Measurements from ENCODE around the gene OSCP1.

OSCP1 gene

GRCh38 chr1:36380782-36381181, 69.5 kb downstream of the OSCP1 start:
- no peak for DNase-seq

GRCh38 chr1:36380143-36380619, 70.1 kb downstream of the OSCP1 start:
- DNase-seq, result no peak

- DNase-seq, result no peak
Observed at GRCh38 chr1:36377791-36378492, 72.3 kb downstream of the OSCP1 start.

- DNase-seq, result no peak
Observed at GRCh38 chr1:36372617-36373016, 77.6 kb downstream of the OSCP1 start.

- DNase-seq, result peak; percentile 53
Observed at GRCh38 chr1:36369061-36369861, 81.0 kb downstream of the OSCP1 start.
